Duodenal mucosa (tissue), 2 donors: ENCODE results near the gene PTPRM.

ENCODE experiments used
- H3K27ac ChIP-seq: one replicate; pipeline ENCODE4 v1.7.0; 2013; ENCODE audit warnings: low read depth, low read length
- H3K27me3 ChIP-seq, 2 donors: one replicate each; pipeline ENCODE4 v1.7.0; 2013; ENCODE audit warnings: low read length in 2 of 2, control low read depth in 1 of 2; ENCODE audit not compliant: insufficient read depth in 2 of 2, control insufficient read depth in 1 of 2
- H3K36me3 ChIP-seq, 2 donors: one replicate each; pipeline ENCODE4 v1.7.0; 2013; ENCODE audit warnings: low read length in 2 of 2, control low read depth in 1 of 2; ENCODE audit not compliant: insufficient read depth in 2 of 2, control insufficient read depth in 1 of 2
- H3K4me1 ChIP-seq, 2 donors: one replicate each; pipeline ENCODE4 v1.7.0; 2013; ENCODE audit warnings: low read length in 2 of 2, control low read depth in 1 of 2; ENCODE audit not compliant: insufficient read depth in 2 of 2, control insufficient read depth in 1 of 2
- H3K4me3 ChIP-seq, 2 donors: one replicate each; pipeline ENCODE4 v1.7.0; 2013; ENCODE audit warnings: low read length in 2 of 2, low read depth in 1 of 2
- H3K9ac ChIP-seq, 2 donors: one replicate each; pipeline ENCODE4 v1.7.0; 2013; ENCODE audit warnings: low read length in 2 of 2, low read depth in 1 of 2
- H3K9me3 ChIP-seq, 2 donors: one replicate each; pipeline ENCODE4 v1.7.0; 2013; ENCODE audit warnings: low read length in 2 of 2, control low read depth in 1 of 2; ENCODE audit not compliant: control insufficient read depth in 1 of 2

The PTPRM gene

DNA sequence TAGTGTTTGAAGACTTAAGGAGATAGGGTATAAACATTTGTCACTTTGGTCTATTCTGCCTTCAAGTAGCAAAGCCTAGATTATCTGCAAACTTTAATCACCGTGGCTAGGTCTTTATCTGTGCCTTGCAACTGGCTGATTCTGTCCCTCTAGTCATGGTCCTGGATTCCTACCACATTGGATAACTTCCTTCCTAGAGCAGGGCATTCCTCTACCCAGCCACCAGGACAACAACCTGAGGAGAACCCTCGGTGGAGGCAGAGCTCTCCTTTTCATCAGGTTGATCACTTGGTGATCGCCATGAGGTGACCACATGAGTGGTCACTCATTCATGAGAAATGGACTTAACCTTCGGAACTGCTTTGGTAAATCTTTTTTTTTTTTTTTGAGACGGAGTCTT is 25.3 kb upstream of the PTPRM start:
- Histone ChIP-seq H3K9me3 (no peaks in the 10 kb centered on the region), H3K4me1 (no peaks in the 10 kb centered on the region), H3K36me3 (no peaks in the 10 kb centered on the region), H3K27me3 (no peaks in the 10 kb centered on the region), H3K9ac (no peak overlapping the region), H3K4me3 (no peak overlapping the region), H3K27ac (no peak overlapping the region)

DNA sequence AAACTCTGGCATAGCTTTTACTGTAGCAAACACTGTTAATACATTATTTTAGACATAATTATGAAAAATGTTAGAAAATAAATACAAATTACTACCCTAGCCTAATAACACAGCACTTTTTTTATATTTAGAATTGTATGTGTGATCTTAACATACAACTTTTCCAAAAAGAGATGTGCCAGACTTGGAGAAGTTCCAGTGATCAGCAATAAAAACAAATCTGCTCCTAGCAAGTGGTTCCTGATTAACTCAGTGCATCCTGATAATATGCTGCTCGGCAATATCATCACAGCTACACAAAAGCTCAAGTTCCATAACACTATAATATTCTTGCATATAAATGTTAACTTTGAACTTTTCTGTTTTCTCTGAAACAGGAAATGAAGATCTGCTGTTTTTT is 22.4 kb upstream of the PTPRM start:
- no peaks in the 10 kb centered on the region for H3K9me3 ChIP-seq
- H3K4me1 ChIP-seq: no peaks in the 10 kb centered on the region
- H3K27me3 ChIP-seq: no peaks in the 10 kb centered on the region
- no peak overlapping the region for H3K27ac ChIP-seq
- no peak overlapping the region for H3K4me3 ChIP-seq
- H3K9ac ChIP-seq: no peak overlapping the region
- H3K36me3 ChIP-seq: no peaks in the 10 kb centered on the region

DNA sequence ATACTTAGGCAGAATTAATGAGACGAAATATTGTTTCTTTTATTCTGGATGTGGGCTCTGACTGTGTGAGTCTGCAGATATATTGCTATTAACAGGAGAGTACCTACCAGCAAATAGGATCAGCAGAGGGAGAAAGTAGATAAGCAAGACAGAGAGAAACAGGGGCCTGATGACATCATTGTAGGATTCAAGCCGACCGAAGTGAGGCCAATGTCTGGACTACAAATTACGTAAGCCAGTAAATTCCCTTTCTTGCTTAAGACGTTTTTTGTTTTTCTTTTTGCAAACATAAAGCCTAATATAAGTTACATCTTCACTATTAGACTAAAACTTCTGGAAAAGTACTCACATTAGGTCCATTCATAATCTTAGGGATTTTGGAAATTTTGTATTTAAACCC is 21.4 kb upstream of the PTPRM start:
- Histone ChIP-seq H3K27ac (no peak overlapping the region), H3K9ac (no peak overlapping the region), H3K4me3 (no peak overlapping the region), H3K27me3 (no peaks in the 10 kb centered on the region), H3K9me3 (no peaks in the 10 kb centered on the region), H3K4me1 (no peaks in the 10 kb centered on the region), H3K36me3 (no peaks in the 10 kb centered on the region)

DNA sequence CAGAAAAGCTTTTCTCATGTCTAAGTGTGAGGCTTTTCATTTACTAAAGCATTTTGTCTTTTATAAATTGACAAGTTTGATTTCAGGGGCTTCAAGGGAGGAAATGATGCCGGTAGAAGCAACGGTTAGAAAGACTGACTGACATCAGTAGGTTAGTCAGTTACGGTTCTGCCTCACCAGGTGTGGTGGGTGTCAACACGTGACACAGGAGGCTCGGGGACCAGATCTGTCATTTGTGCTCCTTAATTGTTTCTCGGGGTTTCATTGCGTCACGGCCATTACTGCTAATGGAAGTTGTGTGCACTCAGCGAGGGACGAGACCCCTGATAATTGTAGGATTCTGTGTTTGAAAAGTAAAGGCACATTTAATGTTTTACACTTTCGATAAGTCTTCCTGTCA is 18.9 kb upstream of the PTPRM start:
- Histone ChIP-seq H3K4me3 (no peak overlapping the region), H3K9me3 (no peaks in the 10 kb centered on the region), H3K36me3 (no peaks in the 10 kb centered on the region), H3K27me3 (no peaks in the 10 kb centered on the region), H3K27ac (no peak overlapping the region), H3K4me1 (no peaks in the 10 kb centered on the region), H3K9ac (no peak overlapping the region)

DNA sequence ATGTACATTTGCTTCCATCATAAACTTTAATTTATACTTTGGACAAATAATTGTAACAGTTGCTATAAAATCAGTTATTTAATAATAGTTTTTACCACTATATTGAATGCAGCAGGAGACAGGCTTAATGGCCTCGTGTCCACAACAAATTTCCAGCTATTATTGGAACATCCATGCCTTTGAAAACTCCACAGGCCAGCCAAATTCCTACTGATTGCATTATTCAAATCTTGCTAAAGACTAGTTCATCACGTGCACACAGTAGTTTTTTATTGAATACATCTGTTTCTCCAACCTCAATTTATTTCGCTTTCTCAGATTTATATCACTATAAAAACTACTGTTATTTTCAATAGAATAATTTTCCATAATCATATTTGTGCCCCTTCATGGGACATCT is 18.4 kb upstream of the PTPRM start:
- Histone ChIP-seq H3K9me3 (no peaks in the 10 kb centered on the region), H3K9ac (no peak overlapping the region), H3K4me3 (no peak overlapping the region), H3K27ac (no peak overlapping the region), H3K36me3 (no peaks in the 10 kb centered on the region), H3K4me1 (no peaks in the 10 kb centered on the region), H3K27me3 (no peaks in the 10 kb centered on the region)

DNA sequence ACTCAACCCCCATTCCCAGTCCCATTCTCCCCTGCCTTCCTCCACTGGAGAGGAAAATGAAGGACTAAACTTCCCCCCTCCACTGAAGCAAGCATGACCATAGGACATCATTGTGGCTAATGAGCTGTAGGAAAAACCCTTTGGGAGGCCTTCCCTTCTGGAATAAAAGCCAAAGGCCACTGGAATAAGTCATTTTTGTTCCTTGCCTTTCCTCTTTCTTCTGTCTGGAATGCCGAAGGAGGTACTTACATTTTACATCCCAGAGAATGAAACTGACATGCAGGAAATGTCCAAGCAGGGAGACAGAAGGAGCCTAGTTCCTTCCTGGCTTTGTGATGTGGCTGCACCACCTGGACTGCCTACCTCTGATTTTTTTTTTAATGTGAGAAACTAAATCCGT is 9.1 kb upstream of the PTPRM start:
- Histone ChIP-seq H3K9ac (no peak overlapping the region), H3K4me1 (no peaks in the 10 kb centered on the region), H3K4me3 (no peak overlapping the region), H3K36me3 (no peaks in the 10 kb centered on the region), H3K9me3 (no peaks in the 10 kb centered on the region), H3K27me3 (no peaks in the 10 kb centered on the region), H3K27ac (no peak overlapping the region)

DNA sequence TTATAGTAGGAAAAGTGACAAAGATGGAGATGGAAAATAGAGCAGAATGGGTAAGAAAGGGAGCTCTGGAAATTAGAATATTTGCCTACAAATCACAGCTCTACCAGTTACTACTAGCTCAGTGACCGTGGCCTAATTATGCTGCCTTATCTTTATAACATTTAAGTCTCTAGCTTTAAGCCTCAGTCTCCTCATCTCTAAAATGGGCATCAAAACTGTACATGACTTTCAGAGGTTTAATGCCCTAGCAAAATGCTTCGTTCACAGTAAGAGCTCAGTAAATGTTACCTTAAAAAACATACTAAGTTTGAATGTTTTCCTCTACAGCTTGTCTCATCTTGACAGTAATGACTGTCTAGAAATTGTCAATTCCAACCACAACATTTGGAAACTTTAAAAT is 8.3 kb upstream of the PTPRM start:
- Histone ChIP-seq H3K9ac (no peak overlapping the region), H3K36me3 (no peaks in the 10 kb centered on the region), H3K4me3 (no peak overlapping the region), H3K27me3 (no peaks in the 10 kb centered on the region), H3K9me3 (no peaks in the 10 kb centered on the region), H3K27ac (no peak overlapping the region), H3K4me1 (no peaks in the 10 kb centered on the region)

DNA sequence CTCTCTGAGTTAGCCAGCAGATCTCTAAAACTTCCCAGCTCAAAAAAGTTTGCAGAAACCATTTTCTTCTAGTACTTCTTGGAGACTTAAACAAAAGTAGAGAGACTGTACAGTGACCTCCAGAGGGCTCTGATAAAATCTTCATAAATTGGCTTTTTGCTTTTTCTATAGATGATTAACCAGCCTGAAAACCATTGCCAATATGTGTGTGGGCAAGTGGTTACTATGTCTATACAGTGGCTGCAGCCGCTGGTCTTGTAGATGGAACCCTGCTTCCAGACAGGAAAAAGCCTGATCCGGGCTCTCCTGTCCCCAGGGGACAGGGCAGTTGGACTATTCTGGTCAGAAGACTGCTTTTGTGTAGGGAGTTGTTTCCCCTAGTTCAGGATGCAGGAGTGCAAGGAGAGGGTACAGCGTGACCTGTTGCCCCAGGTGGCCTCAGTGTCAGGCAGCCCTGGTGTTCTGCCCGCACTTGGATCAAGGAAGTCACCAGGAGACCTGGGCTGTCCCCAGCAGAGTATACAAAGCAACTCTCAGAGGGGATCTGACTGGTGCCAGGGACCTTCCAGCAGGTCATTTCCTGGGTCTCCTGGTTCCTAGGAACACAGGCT is 7.3 kb upstream of the PTPRM start:
- no peaks in the 10 kb centered on the region for H3K9me3 ChIP-seq
- H3K27ac ChIP-seq: no peak overlapping the region
- no peak overlapping the region for H3K4me3 ChIP-seq
- H3K27me3 ChIP-seq: no peaks in the 10 kb centered on the region
- H3K36me3 ChIP-seq: no peaks in the 10 kb centered on the region
- no peaks in the 10 kb centered on the region for H3K4me1 ChIP-seq
- no peak overlapping the region for H3K9ac ChIP-seq

DNA sequence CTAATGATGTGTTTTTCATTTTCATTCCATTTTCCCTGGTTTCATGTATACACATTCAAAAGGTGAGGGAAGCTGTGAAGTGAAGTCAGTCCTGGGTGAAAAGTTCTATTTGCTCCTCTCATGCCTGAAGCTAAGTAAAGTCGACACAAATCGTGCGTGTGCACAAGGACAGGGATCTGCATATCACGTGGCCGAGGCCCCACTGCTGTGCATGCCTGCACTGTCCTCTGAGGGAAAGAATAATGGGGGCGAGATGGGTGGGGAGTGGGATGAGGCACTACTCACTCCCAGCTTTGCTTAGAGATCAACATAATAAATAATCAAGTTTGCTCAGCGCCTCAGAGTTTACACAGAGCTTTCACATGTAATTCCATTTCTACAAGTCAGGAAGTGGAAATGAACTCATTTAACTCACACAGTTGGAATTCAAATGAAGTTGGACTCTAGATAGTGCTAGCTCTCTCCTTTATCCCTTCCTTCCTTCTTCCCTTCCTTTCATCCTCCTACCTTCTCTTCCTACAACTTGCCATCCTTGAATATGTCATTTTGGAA is 5.1 kb upstream of the PTPRM start:
- Histone ChIP-seq H3K9me3 (no peaks in the 10 kb centered on the region), H3K4me3 (no peak overlapping the region), H3K9ac (no peak overlapping the region), H3K36me3 (no peaks in the 10 kb centered on the region), H3K4me1 (peaks cover 0 to 6% of the 10 kb centered on the region in 2 donors), H3K27me3 (peaks cover 5 to 8% of the 10 kb centered on the region in 2 donors), H3K27ac (no peak overlapping the region)

DNA sequence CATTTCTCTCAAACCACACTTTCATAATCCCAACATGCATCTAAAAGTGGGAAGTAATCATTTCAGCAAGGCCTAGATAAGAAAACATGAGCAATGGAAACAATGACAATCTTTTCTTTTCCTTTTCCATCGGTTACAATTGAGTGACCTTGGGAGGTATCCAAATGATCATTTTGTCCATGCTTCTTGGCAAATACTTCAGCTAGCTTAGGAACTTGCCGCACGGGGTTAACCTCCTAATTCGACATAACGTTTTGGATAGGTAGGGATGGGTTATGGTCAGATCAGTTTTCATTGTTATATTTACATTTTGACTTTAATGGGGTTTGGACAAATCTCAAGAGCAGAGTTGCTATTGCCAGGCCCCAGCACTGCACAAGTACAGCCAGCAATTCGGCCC is 4.6 kb upstream of the PTPRM start:
- Histone ChIP-seq H3K27ac (no peak overlapping the region), H3K4me3 (no peak overlapping the region), H3K9ac (no peak overlapping the region), H3K27me3 (peaks cover 5 to 8% of the 10 kb centered on the region in 2 donors), H3K9me3 (no peaks in the 10 kb centered on the region), H3K4me1 (peaks cover 0 to 6% of the 10 kb centered on the region in 2 donors), H3K36me3 (no peaks in the 10 kb centered on the region)

DNA sequence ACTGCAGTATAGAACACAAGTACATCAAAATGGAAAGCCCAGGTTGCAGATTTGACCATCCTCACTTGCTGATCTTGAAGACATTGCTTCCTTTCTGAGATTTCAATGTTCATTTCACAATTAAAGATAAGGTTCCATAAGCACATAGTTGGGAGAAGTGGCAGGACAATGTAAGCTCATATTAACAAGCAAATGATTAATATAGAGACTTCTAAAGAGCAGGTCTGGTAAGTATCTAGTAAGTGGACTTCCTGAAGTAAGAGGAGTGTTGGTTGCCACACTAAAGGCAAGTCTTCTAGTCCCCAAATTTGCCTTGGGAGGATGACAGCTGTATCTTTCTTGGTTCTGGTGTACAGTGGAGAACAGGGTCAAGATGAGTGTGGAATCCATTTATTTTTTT is 1.4 kb upstream of the PTPRM start:
- Histone ChIP-seq H3K27me3 (peaks cover 9 to 15% of the 10 kb centered on the region in 2 donors), H3K9ac (no peak overlapping the region), H3K9me3 (no peaks in the 10 kb centered on the region), H3K36me3 (no peaks in the 10 kb centered on the region), H3K27ac (no peak overlapping the region), H3K4me1 (peaks cover 0 to 10% of the 10 kb centered on the region in 2 donors), H3K4me3 (no peak overlapping the region)
